Mucosa of descending colon (tissue), 3 donors: ENCODE measurements around the gene SRPK2. TPM values are rescaled to one million over a fixed set of nuclear protein-coding genes. Genes with fewer than 3 reads are reported as not detected.

Experiments
- ATAC-seq: fragments of 200-7000 bp; cut with Tn5 transposase; one replicate; pipeline ENCODE4 v1.9.1; 2020; ENCODE audit warnings: mild to moderate bottlenecking, moderate library complexity
- DNase-seq, 3 donors: peaks; one replicate each; pipeline ENCODE4 v3.0.0-alpha.2; 2020
- H3K36me3 ChIP-seq: fragments of 200-600 bp; one replicate; pipeline ENCODE4 v1.8.0; 2021; ENCODE audit warnings: low read depth, mild to moderate bottlenecking
- H3K4me1 ChIP-seq: fragments of 200-600 bp; one replicate; pipeline ENCODE4 v1.8.0; 2021; ENCODE audit warnings: low read depth, mild to moderate bottlenecking
- H3K4me3 ChIP-seq: fragments of 200-600 bp; one replicate; pipeline ENCODE4 v1.8.0; 2021; ENCODE audit warnings: mild to moderate bottlenecking
- H3K9me3 ChIP-seq: fragments of 200-600 bp; one replicate; pipeline ENCODE4 v1.8.0; 2021; ENCODE audit warnings: mild to moderate bottlenecking
- intact Hi-C, 2 donors: fragments of 100-400 bp; cut with DNase I in 1 of 2; cut with micrococcal nuclease in 1 of 2; formaldehyde crosslinking; loops; one replicate each; pipeline versions ENCODE4 v1.11.0 to v1.11.1; 2022; cut with DNase I, micrococcal nuclease
- total RNA-seq, 3 donors: library from RNA; stranded (reverse); fragmentation: NEBNext Ultra II Directional in 2 of 3; extraction: Animal tissue kit (Norgen Biotek cat#: 25700) in 2 of 3; gene quantifications; one replicate each; pipeline versions ENCODE4 v1.2.1 to v1.2.4, GENCODE V29; 2021 to 2023
- TF ChIP-seq, protein P1 (sequence below): fragments of 200-600 bp; IDR thresholded peaks from one replicate; pipeline ENCODE4 v1.8.0; 2022; ENCODE audit warnings: antibody characterized with exemption, mild to moderate bottlenecking
- donor health status: DM: no; HTN: no; CAD: no; lungs with moderate emphysema.
- donor health status: DM: no; HTN: no; CAD: no.
- donor health status: DM: no; HTN: yes; CAD: no.

Gene SRPK2
- total RNA-seq, 3 donors from 2014 or later = 25.7 to 59.2 (median 31.6) TPM

DNA sequence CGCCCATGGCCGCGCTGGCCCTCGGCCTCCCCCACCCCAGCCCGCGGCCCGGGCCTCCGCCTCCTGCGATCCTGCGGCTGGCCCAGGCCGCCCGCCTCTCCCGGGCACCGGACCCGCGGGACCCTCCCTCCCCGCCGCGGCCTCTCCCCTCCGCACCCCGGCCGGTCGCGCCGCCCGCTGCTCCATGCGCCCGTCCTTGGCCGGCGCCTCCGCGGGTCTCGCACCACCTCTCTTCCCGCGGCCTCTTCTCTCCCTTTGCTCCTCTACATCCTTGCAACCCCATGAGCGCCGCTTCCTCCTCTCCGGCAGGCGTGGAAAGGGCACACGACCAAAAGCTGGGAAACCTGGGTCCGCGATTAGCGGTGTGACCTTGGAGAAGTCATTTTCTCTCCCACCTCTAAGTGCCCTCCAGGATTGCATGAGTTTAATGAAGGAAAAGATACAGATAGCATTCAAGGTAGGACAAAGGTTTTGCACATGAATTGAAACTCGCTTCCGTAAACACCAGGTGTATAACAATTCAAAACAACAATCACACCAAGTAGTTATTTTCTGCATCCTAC is 448 bp upstream of the SRPK2 start:
- peak overlapping the region; percentile 71 for H3K4me3 ChIP-seq
- peaks cover 9% of the 10 kb centered on the region for H3K4me1 ChIP-seq
- intact Hi-C loops = no loop called here
- no peaks in the 10 kb centered on the region for H3K36me3 ChIP-seq
- peak; percentile 61 for ATAC-seq
- TF ChIP-seq, protein P1, sequence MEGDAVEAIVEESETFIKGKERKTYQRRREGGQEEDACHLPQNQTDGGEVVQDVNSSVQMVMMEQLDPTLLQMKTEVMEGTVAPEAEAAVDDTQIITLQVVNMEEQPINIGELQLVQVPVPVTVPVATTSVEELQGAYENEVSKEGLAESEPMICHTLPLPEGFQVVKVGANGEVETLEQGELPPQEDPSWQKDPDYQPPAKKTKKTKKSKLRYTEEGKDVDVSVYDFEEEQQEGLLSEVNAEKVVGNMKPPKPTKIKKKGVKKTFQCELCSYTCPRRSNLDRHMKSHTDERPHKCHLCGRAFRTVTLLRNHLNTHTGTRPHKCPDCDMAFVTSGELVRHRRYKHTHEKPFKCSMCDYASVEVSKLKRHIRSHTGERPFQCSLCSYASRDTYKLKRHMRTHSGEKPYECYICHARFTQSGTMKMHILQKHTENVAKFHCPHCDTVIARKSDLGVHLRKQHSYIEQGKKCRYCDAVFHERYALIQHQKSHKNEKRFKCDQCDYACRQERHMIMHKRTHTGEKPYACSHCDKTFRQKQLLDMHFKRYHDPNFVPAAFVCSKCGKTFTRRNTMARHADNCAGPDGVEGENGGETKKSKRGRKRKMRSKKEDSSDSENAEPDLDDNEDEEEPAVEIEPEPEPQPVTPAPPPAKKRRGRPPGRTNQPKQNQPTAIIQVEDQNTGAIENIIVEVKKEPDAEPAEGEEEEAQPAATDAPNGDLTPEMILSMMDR = no peak
- H3K9me3 ChIP-seq = no peaks in the 10 kb centered on the region
- DNase-seq = peak in 2 of 3 donors; percentile 43 to 69

DNA sequence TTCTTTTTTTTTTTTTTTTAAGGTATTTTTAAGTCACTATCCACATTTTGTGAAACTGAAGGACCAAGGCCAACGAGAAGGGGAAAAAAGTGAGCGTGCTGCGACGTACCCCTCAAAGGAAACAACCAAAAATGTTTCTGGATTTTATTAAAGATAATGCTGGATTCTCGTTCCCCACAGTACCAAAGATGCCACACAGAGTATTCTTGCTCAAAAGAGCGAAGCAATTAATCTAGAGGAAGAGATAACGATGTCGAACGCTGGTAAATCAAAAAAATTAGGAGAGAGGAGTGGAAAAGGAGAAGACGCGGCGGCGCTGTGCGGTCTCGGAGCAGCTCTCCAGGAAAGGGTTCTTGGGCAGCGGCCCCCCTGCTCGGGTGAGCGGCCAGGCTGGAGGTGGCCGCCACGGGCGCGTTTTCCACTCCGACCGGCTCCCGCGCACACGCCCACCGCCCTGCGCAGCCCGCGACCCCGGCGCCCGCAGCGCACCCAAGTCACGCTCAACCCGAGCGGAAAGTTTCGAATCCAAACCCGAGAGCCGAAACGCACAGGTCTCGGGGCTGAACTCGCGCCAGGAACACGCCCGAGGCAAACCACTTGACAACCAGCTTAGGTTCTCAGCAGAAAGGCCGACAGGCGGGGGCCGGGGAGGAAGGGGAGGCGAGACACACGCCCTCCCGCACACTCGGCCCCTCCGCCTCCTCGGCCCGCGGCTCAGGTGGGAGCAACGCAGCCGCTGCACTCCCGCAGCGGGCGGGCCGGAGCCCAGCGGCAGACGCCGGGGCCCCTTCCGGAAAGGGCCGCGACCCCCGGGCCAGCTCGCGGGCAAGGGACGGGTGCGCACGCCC is 989 bp downstream of the SRPK2 start:
- ATAC-seq = peak; percentile 64
- intact Hi-C loops = no loop called here

DNA sequence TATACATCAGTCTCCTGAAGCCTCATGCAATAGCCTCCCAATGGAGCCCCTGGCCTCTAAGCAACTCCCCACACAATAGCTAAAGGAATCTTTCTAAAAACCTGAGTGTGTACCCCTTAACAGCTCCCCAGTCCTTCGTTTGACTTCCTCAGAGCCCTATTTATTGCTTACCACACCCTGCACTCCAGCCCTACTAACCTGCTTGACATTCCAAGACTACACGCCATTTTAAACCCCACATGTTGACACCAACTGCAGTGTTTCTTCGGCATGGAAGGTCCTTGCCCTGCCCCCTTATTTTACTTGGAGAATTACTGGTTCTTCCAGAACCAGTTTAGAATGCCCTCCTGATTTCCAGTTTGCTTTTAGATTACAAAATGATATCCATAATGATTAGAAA is 10.8 kb downstream of the SRPK2 start:
- no peaks in the 10 kb centered on the region for H3K9me3 ChIP-seq
- TF ChIP-seq, protein P1 = no peak
- no peak for DNase-seq
- intact Hi-C loops = no loop called here
- no peaks in the 10 kb centered on the region for H3K36me3 ChIP-seq
- H3K4me1 ChIP-seq = no peaks in the 10 kb centered on the region
- no peak overlapping the region for H3K4me3 ChIP-seq
- no peak for ATAC-seq

More for the DNA sequence above, 989 bp downstream of the SRPK2 start:
- Histone ChIP-seq H3K9me3 (no peaks in the 10 kb centered on the region), H3K36me3 (no peaks in the 10 kb centered on the region), H3K4me1 (peaks cover 9% of the 10 kb centered on the region), H3K4me3 (peak overlapping the region; percentile 71)
- TF ChIP-seq, protein P1 = no peak
- peak; percentile 63 to 76 (median 76) for DNase-seq

DNA sequence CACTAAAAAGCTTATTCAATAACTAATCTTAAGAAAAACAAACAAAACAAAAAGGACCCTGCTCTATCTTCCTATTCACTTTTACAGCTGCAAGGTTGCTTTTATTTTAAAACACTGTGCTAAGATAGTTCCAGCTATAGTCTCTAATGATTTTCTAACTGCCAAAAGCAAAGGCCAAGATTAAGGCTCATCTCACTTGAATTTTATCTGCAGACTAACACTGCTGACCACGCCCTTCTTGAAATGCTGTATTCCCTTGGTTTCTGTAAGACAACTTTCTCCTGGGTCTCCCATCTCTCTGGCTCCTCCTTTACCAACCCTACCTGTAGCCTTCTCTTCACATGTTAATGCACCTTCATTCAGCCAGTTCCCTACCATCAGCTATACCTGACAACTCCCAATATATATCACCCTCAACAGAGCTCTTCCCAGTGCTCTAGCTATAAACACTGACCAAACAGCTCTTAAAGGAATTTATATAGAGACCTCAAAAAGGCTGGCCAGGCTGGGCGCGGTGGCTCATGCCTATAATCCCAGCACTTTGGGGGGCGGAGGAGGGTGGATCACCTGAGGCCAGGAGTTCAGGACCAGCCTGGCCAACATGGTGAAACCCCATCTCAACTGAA is 11.7 kb downstream of the SRPK2 start:
- no peak for DNase-seq
- peak; percentile 48 for ATAC-seq
- H3K36me3 ChIP-seq = no peaks in the 10 kb centered on the region
- TF ChIP-seq, protein P1 = no peak
- no peak overlapping the region for H3K4me3 ChIP-seq
- no peaks in the 10 kb centered on the region for H3K9me3 ChIP-seq
- H3K4me1 ChIP-seq = no peaks in the 10 kb centered on the region
- intact Hi-C loops = no loop called here

DNA sequence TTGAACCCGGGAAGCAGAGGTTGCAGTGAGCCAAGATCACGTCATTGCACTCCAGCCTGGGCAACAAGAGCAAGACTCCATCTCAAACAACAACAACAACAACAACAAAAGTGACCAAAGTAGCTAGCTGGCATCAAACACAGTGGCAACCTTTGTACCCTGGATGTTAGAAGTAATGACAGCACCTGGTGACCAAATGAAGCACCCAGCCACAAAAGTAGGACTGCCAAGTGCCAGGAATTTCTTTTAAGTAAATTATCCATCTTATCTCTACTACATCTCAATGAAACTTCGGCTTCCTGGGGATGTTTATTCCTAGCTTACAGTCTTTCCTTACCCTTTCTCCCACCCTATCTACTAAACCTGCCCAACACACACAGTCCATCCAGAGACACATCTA is 18.8 kb downstream of the SRPK2 start:
- no peaks in the 10 kb centered on the region for H3K36me3 ChIP-seq
- ATAC-seq = no peak
- intact Hi-C loops = no loop called here
- TF ChIP-seq, protein P1 = no peak
- no peak for DNase-seq
- no peak overlapping the region for H3K4me3 ChIP-seq
- no peaks in the 10 kb centered on the region for H3K9me3 ChIP-seq
- no peaks in the 10 kb centered on the region for H3K4me1 ChIP-seq
